Keratinocyte (primary cell): ENCODE data around the gene MYLK4. TPM values are rescaled to one million over a fixed set of nuclear protein-coding genes. Genes with fewer than 3 reads are reported as not detected.

Source experiments
- DNase-seq: peaks from one replicate; pipeline ENCODE4 v3.0.0-alpha.2; 2011; ENCODE audit warnings: low read depth, missing footprints, low spot score
- FAIRE-seq: peaks from 2 replicates; lab custom pipeline; 2011; peaks lifted over from hg19 to GRCh38; lab: Jason Lieb, UNC
- H2AFZ ChIP-seq: 2 replicates; pipeline ENCODE4 v1.6.0; 2012; ENCODE audit warnings: low read length, control low read depth, inconsistent platforms; ENCODE audit not compliant: control insufficient read depth
- H3K27ac ChIP-seq: 2 replicates; pipeline ENCODE4 v1.5.1; 2011; ENCODE audit warnings: low read length; ENCODE audit not compliant: control insufficient read depth, insufficient read depth
- H3K27me3 ChIP-seq: 3 replicates; pipeline ENCODE4 v1.6.0; 2011; ENCODE audit warnings: low read length; ENCODE audit not compliant: control insufficient read depth, insufficient read depth; ENCODE audit errors: extremely low read depth
- H3K36me3 ChIP-seq, 2 experiments: 2 replicates in 1 of 2; 3 replicates in 1 of 2; pipeline ENCODE4 v1.5.1; 2011; ENCODE audit warnings: low read length in 2 of 2, mild to moderate bottlenecking in 1 of 2; ENCODE audit not compliant: control insufficient read depth in 2 of 2, insufficient read depth in 2 of 2; ENCODE audit errors: extremely low read depth in 1 of 2
- H3K4me1 ChIP-seq: 3 replicates; pipeline ENCODE4 v1.5.1; 2011; ENCODE audit warnings: low read length; ENCODE audit not compliant: control insufficient read depth, insufficient read depth; ENCODE audit errors: extremely low read depth
- H3K4me2 ChIP-seq: 3 replicates; pipeline ENCODE4 v1.6.0; 2011; ENCODE audit warnings: low read depth, low read length; ENCODE audit not compliant: control insufficient read depth, insufficient read depth; ENCODE audit errors: extremely low read depth
- H3K4me3 ChIP-seq, 3 experiments: fragments of 200-600 bp in 1 of 3; sonication (generic) in 1 of 3; 2 replicates in 2 of 3; 3 replicates in 1 of 3; pipeline ENCODE4 v1.5.1; 2011 to 2016; ENCODE audit warnings: low read length in 3 of 3, mild to moderate bottlenecking in 3 of 3, control low read depth in 2 of 3, inconsistent platforms in 1 of 3, low read depth in 1 of 3, mixed read lengths in 1 of 3, mixed run types in 1 of 3, moderate library complexity in 1 of 3; ENCODE audit not compliant: control insufficient read depth in 2 of 3, insufficient read depth in 2 of 3; ENCODE audit errors: extremely low read depth in 1 of 3
- H3K79me2 ChIP-seq: 2 replicates; pipeline ENCODE4 v1.6.0; 2012; ENCODE audit warnings: low read length; ENCODE audit not compliant: control insufficient read depth, insufficient read depth
- H3K9ac ChIP-seq: 3 replicates; pipeline ENCODE4 v1.6.0; 2011; ENCODE audit warnings: low read length; ENCODE audit not compliant: control insufficient read depth, insufficient read depth; ENCODE audit errors: extremely low read depth
- H3K9me1 ChIP-seq: 3 replicates; pipeline ENCODE4 v1.6.0; 2011; ENCODE audit warnings: low read length; ENCODE audit not compliant: control insufficient read depth, insufficient read depth; ENCODE audit errors: extremely low read depth
- H3K9me3 ChIP-seq: 2 replicates; pipeline ENCODE4 v1.5.1; 2012; ENCODE audit warnings: low read depth, low read length; ENCODE audit not compliant: control insufficient read depth
- H4K20me1 ChIP-seq: 3 replicates; pipeline ENCODE4 v1.6.0; 2011; ENCODE audit warnings: low read length; ENCODE audit not compliant: control insufficient read depth, insufficient read depth; ENCODE audit errors: extremely low read depth
- EZH2 ChIP-seq: IDR thresholded peaks from one replicate; pipeline ENCODE4 v1.6.1; 2012; ENCODE audit warnings: inconsistent platforms, mild to moderate bottlenecking, low read length, moderate library complexity
- dilution Hi-C: fragments of 300-500 bp; cut with MboI; formaldehyde crosslinking; loops from one replicate; pipeline ENCODE4 v1.7.0; 2020; ENCODE audit warnings: low sequenced_read_pairs; ENCODE audit not compliant: extremely low pct_ligation_motif_present
- polyA plus RNA-seq, 5 experiments: library from polyadenylated mRNA; depleted of rRNA in 3 of 5; stranded (reverse) in 3 of 5; stranded (forward) in 1 of 5; unstranded in 1 of 5; fragments of >200 nt; gene quantifications; 1 replicate in 1 of 5; 2 replicates in 3 of 5; 3 replicates in 1 of 5; pipeline versions ENCODE4 v1.2.1 to v1.2.3, GENCODE V29; 2011 to 2012; ENCODE audit warnings: missing spikeins in 2 of 5, low read depth in 1 of 5, low replicate concordance in 1 of 5
- TF ChIP-seq, protein P1 (sequence below), 3 experiments: IDR thresholded peaks in 1 of 3; conservative IDR thresholded peaks in 1 of 3; optimal IDR thresholded peaks in 1 of 3; 2 replicates in 2 of 3; 3 replicates in 1 of 3; pipeline versions ENCODE3 to v1.5.1; 2011; ENCODE audit warnings: low read length in 3 of 3, mild to moderate bottlenecking in 3 of 3, moderate library complexity in 2 of 3, control low read depth in 1 of 3, inconsistent platforms in 1 of 3; ENCODE audit not compliant: insufficient read depth in 2 of 3; ENCODE audit errors: extremely low read depth in 1 of 3

Gene MYLK4
- polyA plus RNA-seq, 1 donor (not counting 4 experiments of a cell fraction or from before 2014, with no cell fraction given), result 0.31 TPM

DNA sequence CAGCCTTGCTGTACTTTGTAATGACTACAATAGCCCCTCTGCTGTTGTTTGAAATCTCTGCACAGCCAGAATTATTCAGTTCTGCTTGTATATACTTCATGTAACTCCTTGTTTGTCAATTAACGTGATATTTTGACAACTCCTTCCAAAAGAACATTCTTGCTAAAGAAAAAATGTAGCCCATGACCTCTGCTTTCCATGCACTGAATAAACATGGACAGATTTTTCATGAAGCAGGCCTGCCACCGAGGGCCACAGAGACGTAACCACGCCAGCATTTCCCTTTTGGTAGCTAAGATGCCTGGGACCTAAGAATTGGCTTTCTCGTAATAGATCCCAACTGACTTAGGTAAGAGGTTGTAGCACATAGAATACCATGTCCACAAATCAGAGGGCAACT is 135.9 kb downstream of the MYLK4 start:
- H3K9me1 ChIP-seq, result no peaks in the 10 kb centered on the region
- H3K9ac ChIP-seq, result no peak overlapping the region
- FAIRE-seq (no peak), DNase-seq (no peak)
- no peak overlapping the region for H3K4me3 ChIP-seq
- no peak overlapping the region for H3K27ac ChIP-seq
- TF ChIP-seq EZH2, result no peak
- TF ChIP-seq, protein P1, sequence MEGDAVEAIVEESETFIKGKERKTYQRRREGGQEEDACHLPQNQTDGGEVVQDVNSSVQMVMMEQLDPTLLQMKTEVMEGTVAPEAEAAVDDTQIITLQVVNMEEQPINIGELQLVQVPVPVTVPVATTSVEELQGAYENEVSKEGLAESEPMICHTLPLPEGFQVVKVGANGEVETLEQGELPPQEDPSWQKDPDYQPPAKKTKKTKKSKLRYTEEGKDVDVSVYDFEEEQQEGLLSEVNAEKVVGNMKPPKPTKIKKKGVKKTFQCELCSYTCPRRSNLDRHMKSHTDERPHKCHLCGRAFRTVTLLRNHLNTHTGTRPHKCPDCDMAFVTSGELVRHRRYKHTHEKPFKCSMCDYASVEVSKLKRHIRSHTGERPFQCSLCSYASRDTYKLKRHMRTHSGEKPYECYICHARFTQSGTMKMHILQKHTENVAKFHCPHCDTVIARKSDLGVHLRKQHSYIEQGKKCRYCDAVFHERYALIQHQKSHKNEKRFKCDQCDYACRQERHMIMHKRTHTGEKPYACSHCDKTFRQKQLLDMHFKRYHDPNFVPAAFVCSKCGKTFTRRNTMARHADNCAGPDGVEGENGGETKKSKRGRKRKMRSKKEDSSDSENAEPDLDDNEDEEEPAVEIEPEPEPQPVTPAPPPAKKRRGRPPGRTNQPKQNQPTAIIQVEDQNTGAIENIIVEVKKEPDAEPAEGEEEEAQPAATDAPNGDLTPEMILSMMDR (optimal IDR thresholded peaks at IDR 0.05 in 1 of 3, IDR thresholded peaks at IDR 0.05 in 1 of 3, conservative IDR thresholded peaks at IDR 0.05 in 1 of 3; ENCODE audit: extremely low read depth in 1 of 3, insufficient read depth in 2 of 3, low read length in 3 of 3), result no peak
- no peak overlapping the region for H3K4me2 ChIP-seq
- no peaks in the 10 kb centered on the region for H3K79me2 ChIP-seq
- H4K20me1 ChIP-seq, result no peaks in the 10 kb centered on the region
- dilution Hi-C loops, result no loop called here
- no peaks in the 10 kb centered on the region for H3K36me3 ChIP-seq
- H3K4me1 ChIP-seq, result no peaks in the 10 kb centered on the region
- no peak overlapping the region for H2AFZ ChIP-seq
- H3K9me3 ChIP-seq, result no peaks in the 10 kb centered on the region
- peaks cover 12% of the 10 kb centered on the region for H3K27me3 ChIP-seq

GRCh38 chr6:2614155-2614554 is 136.6 kb downstream of the MYLK4 start:
- Histone ChIP-seq H3K36me3 (no peaks in the 10 kb centered on the region), H3K9me3 (no peaks in the 10 kb centered on the region), H3K4me2 (no peak overlapping the region), H4K20me1 (no peaks in the 10 kb centered on the region), H2AFZ (no peak overlapping the region), H3K79me2 (no peaks in the 10 kb centered on the region), H3K4me3 (no peak overlapping the region), H3K27ac (no peak overlapping the region), H3K4me1 (no peaks in the 10 kb centered on the region), H3K9me1 (no peaks in the 10 kb centered on the region), H3K9ac (no peak overlapping the region), H3K27me3 (peaks cover 6% of the 10 kb centered on the region)
- TF ChIP-seq EZH2, result no peak
- TF ChIP-seq, protein P1 (optimal IDR thresholded peaks at IDR 0.05 in 1 of 3, IDR thresholded peaks at IDR 0.05 in 1 of 3, conservative IDR thresholded peaks at IDR 0.05 in 1 of 3; ENCODE audit: extremely low read depth in 1 of 3, insufficient read depth in 2 of 3, low read length in 3 of 3), result no peak
- dilution Hi-C loops, result no loop called here
- DNase-seq, result no peak
- FAIRE-seq, result no peak

Other genes starting within 250 kb of the MYLK4 start
- gene WRNIP1, start 14.5 kb upstream of the MYLK4 start, polyA plus RNA-seq, result 52.3 to 55.1 TPM (median 54.6 TPM) in 3 replicates
- 38.4 to 76.0 TPM (median 71.9 TPM) in 3 replicates for gene SERPINB1, start 90.9 kb upstream of the MYLK4 start, polyA plus RNA-seq
- 0.20 to 0.39 TPM (median 0.32 TPM) in 3 replicates for gene SERPINB9, start 152.4 kb upstream of the MYLK4 start, polyA plus RNA-seq
- 66.1 to 78.2 TPM (median 66.4 TPM) in 3 replicates for gene SERPINB6, start 220.6 kb upstream of the MYLK4 start, polyA plus RNA-seq
- gene NQO2, start 249.0 kb upstream of the MYLK4 start, polyA plus RNA-seq, result 22.2 to 24.0 TPM (median 22.9 TPM) in 3 replicates